RWPE2 (cell line): Measurements from ENCODE around the gene ACVRL1.

Experiments used
- ATAC-seq: fragments of 200-7000 bp; cut with Tn5 transposase; 3 replicates; pipeline ENCODE4 v1.9.1; 2021; ENCODE audit warnings: low read depth
- DNase-seq: peaks from one replicate; pipeline ENCODE4 v3.0.0-alpha.2; 2020; ENCODE audit warnings: low spot score
- H3K27ac ChIP-seq: fragments of 450-650 bp; 2 replicates; pipeline ENCODE4 v1.5.1; 2017; ENCODE audit warnings: mild to moderate bottlenecking; ENCODE audit not compliant: poor library complexity, severe bottlenecking
- H3K27me3 ChIP-seq: fragments of 250-450 bp; sonication (Bioruptor Pico); 2 replicates; pipeline ENCODE4 v1.5.1; 2021; ENCODE audit warnings: mild to moderate bottlenecking, moderate library complexity; ENCODE audit not compliant: insufficient read depth, poor library complexity, severe bottlenecking
- H3K36me3 ChIP-seq: fragments of 250-450 bp; sonication (Bioruptor Pico); 2 replicates; pipeline ENCODE4 v1.5.1; 2020; ENCODE audit warnings: low read depth, mild to moderate bottlenecking, moderate library complexity
- H3K4me1 ChIP-seq: fragments of 250-450 bp; sonication (Bioruptor Pico); 2 replicates; pipeline ENCODE4 v1.5.1; 2021; ENCODE audit warnings: mild to moderate bottlenecking, moderate library complexity; ENCODE audit not compliant: insufficient read depth, poor library complexity, severe bottlenecking
- H3K4me3 ChIP-seq: fragments of 250-450 bp; sonication (Bioruptor Pico); 2 replicates; pipeline ENCODE4 v1.5.1; 2021; ENCODE audit warnings: mild to moderate bottlenecking, moderate library complexity; ENCODE audit not compliant: severe bottlenecking
- H3K9me3 ChIP-seq: fragments of 250-450 bp; sonication (Bioruptor Pico); 2 replicates; pipeline ENCODE4 v1.5.1; 2021; ENCODE audit warnings: mild to moderate bottlenecking, moderate library complexity; ENCODE audit not compliant: severe bottlenecking
- TF ChIP-seq, protein P1 (sequence below): fragments of 450-650 bp; IDR thresholded peaks from one replicate; pipeline ENCODE4 v1.5.1; 2017; ENCODE audit warnings: mild to moderate bottlenecking, moderate library complexity; ENCODE audit not compliant: poor library complexity, severe bottlenecking

Gene ACVRL1

DNA sequence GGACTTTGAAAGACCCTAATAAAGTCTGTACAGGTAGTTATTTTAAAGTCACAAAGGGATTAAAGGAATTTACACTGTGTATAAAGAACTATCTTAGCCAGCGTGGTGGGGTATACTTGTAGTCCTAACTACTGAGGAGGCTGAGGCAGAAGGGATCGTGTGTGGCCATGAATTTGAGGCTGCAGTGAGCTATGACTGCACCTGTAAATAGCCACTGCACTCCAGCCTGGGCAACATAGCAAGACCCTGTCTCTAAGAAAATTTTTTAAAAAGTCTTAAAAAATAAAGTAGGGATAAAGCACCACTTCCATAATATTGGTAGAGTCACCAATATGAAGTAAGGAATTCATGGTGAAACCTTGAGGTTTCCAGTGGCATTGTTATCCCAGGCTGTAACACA, 62.3 kb downstream of the ACVRL1 start:
- TF ChIP-seq, protein P1, sequence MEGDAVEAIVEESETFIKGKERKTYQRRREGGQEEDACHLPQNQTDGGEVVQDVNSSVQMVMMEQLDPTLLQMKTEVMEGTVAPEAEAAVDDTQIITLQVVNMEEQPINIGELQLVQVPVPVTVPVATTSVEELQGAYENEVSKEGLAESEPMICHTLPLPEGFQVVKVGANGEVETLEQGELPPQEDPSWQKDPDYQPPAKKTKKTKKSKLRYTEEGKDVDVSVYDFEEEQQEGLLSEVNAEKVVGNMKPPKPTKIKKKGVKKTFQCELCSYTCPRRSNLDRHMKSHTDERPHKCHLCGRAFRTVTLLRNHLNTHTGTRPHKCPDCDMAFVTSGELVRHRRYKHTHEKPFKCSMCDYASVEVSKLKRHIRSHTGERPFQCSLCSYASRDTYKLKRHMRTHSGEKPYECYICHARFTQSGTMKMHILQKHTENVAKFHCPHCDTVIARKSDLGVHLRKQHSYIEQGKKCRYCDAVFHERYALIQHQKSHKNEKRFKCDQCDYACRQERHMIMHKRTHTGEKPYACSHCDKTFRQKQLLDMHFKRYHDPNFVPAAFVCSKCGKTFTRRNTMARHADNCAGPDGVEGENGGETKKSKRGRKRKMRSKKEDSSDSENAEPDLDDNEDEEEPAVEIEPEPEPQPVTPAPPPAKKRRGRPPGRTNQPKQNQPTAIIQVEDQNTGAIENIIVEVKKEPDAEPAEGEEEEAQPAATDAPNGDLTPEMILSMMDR = no peak

DNA sequence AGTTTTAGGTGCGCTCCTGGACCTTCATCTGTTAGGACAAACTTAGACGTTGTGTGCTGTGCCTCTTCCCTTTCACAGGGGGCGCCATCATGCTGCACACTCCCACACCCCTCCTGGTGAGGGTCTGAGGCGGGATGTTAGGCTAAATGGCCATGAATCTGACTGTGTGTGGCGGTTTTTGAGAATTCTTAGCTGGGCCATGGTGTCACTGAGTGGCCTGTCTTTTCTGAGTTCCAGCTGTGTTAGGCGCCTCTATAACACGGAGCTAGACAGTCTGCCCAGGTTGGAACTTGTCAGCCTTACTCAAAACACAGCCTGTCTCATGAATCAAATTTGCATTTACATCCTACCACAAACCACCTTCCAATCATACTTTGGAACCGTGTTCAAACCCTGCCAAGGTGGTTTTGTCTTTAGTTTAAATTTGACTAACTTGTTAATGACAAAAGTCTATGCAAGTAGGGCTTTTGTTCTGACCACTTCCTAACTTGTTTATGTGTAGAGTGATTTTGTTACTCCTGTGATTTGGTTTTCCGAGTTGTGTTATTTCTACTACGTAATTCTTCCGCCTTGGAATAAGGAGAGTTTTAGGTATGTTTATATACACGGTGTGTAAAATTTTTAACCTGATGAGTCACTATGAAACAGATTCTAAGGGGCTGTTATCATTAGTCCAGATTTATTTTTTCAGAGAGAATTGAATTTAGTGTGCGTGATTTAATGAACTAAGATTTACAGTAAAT, 63.8 kb downstream of the ACVRL1 start:
- TF ChIP-seq, protein P1 = peak; percentile 60
- Histone ChIP-seq H3K27ac (peak overlapping the region; percentile 78), H3K4me3 (no peak overlapping the region), H3K27me3 (no peaks in the 10 kb centered on the region), H3K9me3 (no peaks in the 10 kb centered on the region), H3K4me1 (peaks cover 35% of the 10 kb centered on the region), H3K36me3 (peaks cover 2% of the 10 kb centered on the region)
- DNase-seq (no peak), ATAC-seq (peak; percentile 88)

More for the DNA sequence above, 62.3 kb downstream of the ACVRL1 start:
- Histone ChIP-seq H3K9me3 (no peaks in the 10 kb centered on the region), H3K4me1 (peaks cover 35% of the 10 kb centered on the region), H3K27ac (no peak overlapping the region), H3K27me3 (no peaks in the 10 kb centered on the region), H3K4me3 (no peak overlapping the region), H3K36me3 (no peaks in the 10 kb centered on the region)
- ATAC-seq (no peak), DNase-seq (no peak)

DNA sequence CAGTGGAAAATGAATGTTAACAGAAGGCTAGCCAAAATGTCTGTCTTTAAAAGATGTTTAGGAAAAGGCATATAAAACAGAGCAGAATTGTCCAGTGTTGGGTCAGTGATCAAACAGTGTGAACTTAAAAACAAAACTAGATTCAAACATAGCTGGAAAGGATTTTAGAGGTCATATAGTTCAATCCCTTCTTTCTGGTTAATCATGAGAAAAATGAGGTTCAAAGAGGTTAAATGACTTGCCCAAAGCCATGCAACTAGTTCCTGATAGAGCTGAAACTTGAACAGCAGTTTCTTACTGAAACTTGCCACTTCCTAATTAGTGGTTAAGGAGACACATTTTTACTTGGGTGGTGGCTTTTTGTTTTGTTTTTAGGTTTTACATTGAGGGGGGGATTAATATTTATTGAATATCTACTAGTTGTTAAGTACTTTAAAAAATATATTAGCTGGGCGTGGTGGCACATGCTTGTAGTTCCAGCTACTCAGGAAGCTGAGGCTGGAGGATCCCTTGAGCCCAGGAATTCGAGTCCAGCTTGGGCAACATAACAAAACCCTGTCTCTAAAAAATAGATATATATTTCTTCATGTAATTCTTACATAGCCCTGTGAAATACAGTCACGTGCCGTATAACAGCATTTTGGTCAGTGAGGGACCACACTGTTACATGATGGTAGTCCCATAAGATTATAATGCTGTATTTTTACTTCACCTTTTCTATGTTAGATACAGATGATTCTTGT, 64.5 kb downstream of the ACVRL1 start:
- H3K4me3 ChIP-seq = no peak overlapping the region
- no peak for DNase-seq
- H3K9me3 ChIP-seq = no peaks in the 10 kb centered on the region
- peaks cover 35% of the 10 kb centered on the region for H3K4me1 ChIP-seq
- peaks cover 10% of the 10 kb centered on the region for H3K36me3 ChIP-seq
- no peaks in the 10 kb centered on the region for H3K27me3 ChIP-seq
- TF ChIP-seq, protein P1 = no peak
- H3K27ac ChIP-seq = peak overlapping the region; percentile 78
- ATAC-seq = no peak

DNA sequence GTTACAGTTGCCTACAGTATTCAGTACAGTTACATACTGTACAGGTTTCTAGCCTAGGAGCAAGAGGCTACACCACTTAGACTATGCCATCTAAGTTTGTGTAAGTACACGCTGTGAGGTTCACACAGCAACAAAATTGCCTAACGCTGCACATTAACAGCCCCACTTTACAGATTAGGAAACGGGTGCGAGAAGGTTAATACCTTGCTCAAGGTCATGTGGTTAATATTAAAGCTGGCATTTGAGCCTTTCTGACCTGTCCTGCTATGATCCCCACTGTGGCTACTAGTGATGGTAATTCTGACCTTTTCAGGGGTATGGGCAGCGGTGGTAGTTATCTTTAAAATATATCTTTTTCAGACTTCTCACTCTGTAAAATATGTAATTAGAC, 65.1 kb downstream of the ACVRL1 start:
- no peak overlapping the region for H3K4me3 ChIP-seq
- peak overlapping the region; percentile 78 for H3K27ac ChIP-seq
- ATAC-seq (no peak), DNase-seq (no peak)
- TF ChIP-seq, protein P1 = no peak
- H3K4me1 ChIP-seq = peaks cover 35% of the 10 kb centered on the region
- peaks cover 15% of the 10 kb centered on the region for H3K36me3 ChIP-seq
- no peaks in the 10 kb centered on the region for H3K9me3 ChIP-seq
- H3K27me3 ChIP-seq = no peaks in the 10 kb centered on the region
